ENCODE data around the gene DCTN3. TPM values are rescaled to one million over a fixed set of nuclear protein-coding genes. Genes with fewer than 3 reads are reported as not detected.

The DCTN3 gene
- total RNA-seq: 43.6 TPM

DNA sequence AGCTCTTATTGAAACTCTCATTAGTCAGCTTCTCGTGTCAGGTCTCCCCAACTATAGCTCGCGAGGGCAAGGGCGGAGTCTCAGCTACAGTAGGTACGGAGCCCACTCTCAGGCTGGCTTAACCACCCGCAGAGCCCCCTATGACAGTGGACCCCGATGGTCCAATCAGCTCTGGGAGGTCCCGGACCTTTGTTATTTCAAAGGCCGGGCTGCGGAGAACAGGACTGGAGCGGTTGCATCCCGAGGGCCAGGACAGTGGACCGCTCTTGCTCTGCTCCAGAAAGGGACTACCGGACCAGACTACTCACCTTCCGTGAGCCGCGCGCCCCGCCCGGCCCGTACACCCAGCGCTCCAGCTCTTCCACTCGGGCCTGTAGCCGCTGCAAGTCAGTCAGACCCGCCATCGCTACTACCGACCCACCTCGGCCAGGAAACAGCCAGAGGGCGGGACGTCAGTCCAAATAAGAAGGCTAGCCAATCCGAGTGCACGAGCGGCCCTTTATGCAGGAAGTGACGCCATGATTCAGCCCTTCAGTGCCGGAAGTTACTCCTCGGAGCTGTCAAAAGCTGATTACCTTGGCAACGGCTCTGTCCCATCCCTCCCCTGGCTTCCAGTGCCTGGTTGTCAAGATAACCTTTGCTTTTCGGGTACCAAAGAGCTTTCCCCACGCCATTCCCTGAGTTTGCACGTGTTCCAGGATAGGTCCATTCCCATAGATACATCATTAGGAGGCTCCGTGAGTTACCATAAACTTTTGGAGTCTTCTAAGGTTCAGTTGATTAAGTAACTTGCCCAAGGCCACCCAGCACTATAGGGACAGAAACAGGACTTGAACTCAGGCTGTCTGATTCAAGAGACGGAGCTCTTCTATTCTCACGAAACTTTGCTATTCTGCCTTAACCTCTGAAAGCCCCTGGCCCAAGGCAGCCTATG lies at the start of gene DCTN3:
Gene DCTN3 (minus strand): TSS at position 435 of the 934 bp plus-strand sequence. CDS start 31 bp downstream, at position 404.
- Histone ChIP-seq H3K4me3 (ENCODE audit: low read length) (peak within 1 kb of the TSS; percentile 76), H3K9me3 (ENCODE audit: low read depth, low read length) (no peaks in the 10 kb centered on the region), H3K27me3 (ENCODE audit: insufficient read depth, low read length) (peaks cover 36% of the 10 kb centered on the region), H3K4me1 (ENCODE audit: insufficient read depth, low read length) (peaks cover 19% of the 10 kb centered on the region)

- no peaks in the 10 kb centered on the region for H3K9me3 ChIP-seq (ENCODE audit: low read depth, low read length)
- H3K4me3 ChIP-seq (ENCODE audit: low read length): peak overlapping the region; percentile 76
- H3K4me1 ChIP-seq (ENCODE audit: insufficient read depth, low read length): peaks cover 39% of the 10 kb centered on the region
- H3K27me3 ChIP-seq (ENCODE audit: insufficient read depth, low read length): no peaks in the 10 kb centered on the region
Measured at GRCh38 chr9:34665381-34666250, 45.3 kb upstream of the DCTN3 start.

- Histone ChIP-seq H3K4me3 (ENCODE audit: low read length) (peak overlapping the region; percentile 43), H3K9me3 (ENCODE audit: low read depth, low read length) (no peaks in the 10 kb centered on the region), H3K4me1 (ENCODE audit: insufficient read depth, low read length) (peaks cover 39% of the 10 kb centered on the region), H3K27me3 (ENCODE audit: insufficient read depth, low read length) (no peaks in the 10 kb centered on the region)
Measured at GRCh38 chr9:34665067-34665380, 44.7 kb upstream of the DCTN3 start.

GRCh38 chr9:34664281-34665066 lies 44.2 kb upstream of the DCTN3 start:
- Histone ChIP-seq H3K4me3 (ENCODE audit: low read length) (peak overlapping the region; percentile 43), H3K4me1 (ENCODE audit: insufficient read depth, low read length) (peaks cover 39% of the 10 kb centered on the region), H3K9me3 (ENCODE audit: low read depth, low read length) (no peaks in the 10 kb centered on the region), H3K27me3 (ENCODE audit: insufficient read depth, low read length) (no peaks in the 10 kb centered on the region)

GRCh38 chr9:34663303-34663605 lies 43.0 kb upstream of the DCTN3 start:
- Histone ChIP-seq H3K4me1 (ENCODE audit: insufficient read depth, low read length) (peaks cover 39% of the 10 kb centered on the region), H3K27me3 (ENCODE audit: insufficient read depth, low read length) (no peaks in the 10 kb centered on the region), H3K4me3 (ENCODE audit: low read length) (no peak overlapping the region), H3K9me3 (ENCODE audit: low read depth, low read length) (no peaks in the 10 kb centered on the region)

GRCh38 chr9:34662526-34663302 lies 42.4 kb upstream of the DCTN3 start, which contains the start of gene CCL27:
Gene CCL27 (minus strand): TSS chr9:34662657. CDS start chr9:34662633, 24 bp downstream.
- Histone ChIP-seq H3K4me1 (ENCODE audit: insufficient read depth, low read length) (peaks cover 39% of the 10 kb centered on the region), H3K4me3 (ENCODE audit: low read length) (no peak within 1 kb of the TSS), H3K27me3 (ENCODE audit: insufficient read depth, low read length) (no peaks in the 10 kb centered on the region), H3K9me3 (ENCODE audit: low read depth, low read length) (no peaks in the 10 kb centered on the region)

DNA sequence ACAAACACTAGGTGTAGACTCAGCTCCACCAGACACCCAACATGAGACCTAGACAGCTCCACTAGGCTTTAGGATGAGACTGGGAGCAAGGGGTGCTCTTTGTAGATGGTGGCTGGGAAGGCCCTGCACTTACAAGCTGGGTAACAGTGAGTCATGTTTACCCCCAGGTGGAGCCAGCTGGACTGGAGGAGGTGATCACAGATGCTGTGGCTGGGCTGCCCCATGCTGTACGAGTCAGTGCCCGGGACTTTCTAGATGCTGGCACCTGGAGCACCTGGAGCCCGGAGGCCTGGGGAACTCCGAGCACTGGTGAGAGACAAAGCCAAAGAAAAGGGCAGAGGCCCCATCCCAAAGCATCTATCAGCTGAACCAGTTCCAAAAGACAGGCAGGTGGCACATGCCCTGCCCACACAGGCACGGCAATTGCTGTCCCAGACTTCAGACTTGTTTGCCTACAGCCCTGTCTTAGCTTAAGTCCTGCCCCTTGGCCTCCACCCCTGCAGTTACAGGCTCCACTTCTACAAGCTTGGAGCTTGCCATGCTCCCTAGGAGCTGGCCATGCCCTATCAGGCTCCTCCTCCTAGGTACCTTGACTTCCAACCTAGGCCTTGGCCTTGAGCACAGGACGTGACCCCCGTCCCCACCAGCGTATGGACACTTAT lies 39.4 kb upstream of the DCTN3 start:
- peaks cover 30% of the 10 kb centered on the region for H3K4me1 ChIP-seq (ENCODE audit: insufficient read depth, low read length)
- no peak overlapping the region for H3K4me3 ChIP-seq (ENCODE audit: low read length)

DNA sequence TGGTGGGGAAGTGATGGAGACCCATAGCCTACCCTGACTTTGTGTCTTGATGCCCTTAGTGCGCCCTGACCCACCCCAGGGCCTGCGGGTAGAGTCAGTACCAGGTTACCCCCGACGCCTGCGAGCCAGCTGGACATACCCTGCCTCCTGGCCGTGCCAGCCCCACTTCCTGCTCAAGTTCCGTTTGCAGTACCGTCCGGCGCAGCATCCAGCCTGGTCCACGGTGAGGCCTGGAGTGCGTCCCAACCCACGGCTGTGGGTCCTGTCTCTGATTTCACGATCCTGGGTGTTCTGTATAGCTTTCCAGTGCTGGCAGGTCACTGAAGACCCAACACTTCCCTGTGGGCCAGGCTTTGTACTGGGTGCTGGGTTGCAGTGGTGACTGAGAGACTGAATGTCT lies 38.2 kb upstream of the DCTN3 start:
- no peaks in the 10 kb centered on the region for H3K27me3 ChIP-seq (ENCODE audit: insufficient read depth, low read length)
- H3K4me3 ChIP-seq (ENCODE audit: low read length): no peak overlapping the region
- H3K9me3 ChIP-seq (ENCODE audit: low read depth, low read length): no peaks in the 10 kb centered on the region
- H3K4me1 ChIP-seq (ENCODE audit: insufficient read depth, low read length): peaks cover 17% of the 10 kb centered on the region

More for the DNA sequence above, 39.4 kb upstream of the DCTN3 start:
- Histone ChIP-seq H3K27me3 (ENCODE audit: insufficient read depth, low read length) (no peaks in the 10 kb centered on the region), H3K9me3 (ENCODE audit: low read depth, low read length) (no peaks in the 10 kb centered on the region)

DNA sequence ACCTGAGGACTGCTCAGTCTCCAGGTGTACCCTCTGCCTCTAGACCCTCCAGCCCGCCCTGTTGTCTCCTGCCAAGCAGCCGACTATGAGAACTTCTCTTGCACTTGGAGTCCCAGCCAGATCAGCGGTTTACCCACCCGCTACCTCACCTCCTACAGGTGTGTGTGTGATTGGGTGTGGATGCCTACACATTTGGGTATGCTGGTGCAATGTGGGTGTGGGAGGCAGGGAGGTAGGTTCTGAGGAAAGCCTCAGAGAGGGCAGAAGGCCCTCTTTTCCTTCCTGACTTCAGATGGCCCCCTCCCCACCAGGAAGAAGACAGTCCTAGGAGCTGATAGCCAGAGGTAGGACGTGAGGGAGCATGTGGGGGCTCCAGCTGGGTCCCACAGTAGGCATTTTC lies 36.7 kb upstream of the DCTN3 start:
- Histone ChIP-seq H3K9me3 (ENCODE audit: low read depth, low read length) (no peaks in the 10 kb centered on the region), H3K4me1 (ENCODE audit: insufficient read depth, low read length) (peaks cover 9% of the 10 kb centered on the region), H3K27me3 (ENCODE audit: insufficient read depth, low read length) (no peaks in the 10 kb centered on the region), H3K4me3 (ENCODE audit: low read length) (no peak overlapping the region)

DNA sequence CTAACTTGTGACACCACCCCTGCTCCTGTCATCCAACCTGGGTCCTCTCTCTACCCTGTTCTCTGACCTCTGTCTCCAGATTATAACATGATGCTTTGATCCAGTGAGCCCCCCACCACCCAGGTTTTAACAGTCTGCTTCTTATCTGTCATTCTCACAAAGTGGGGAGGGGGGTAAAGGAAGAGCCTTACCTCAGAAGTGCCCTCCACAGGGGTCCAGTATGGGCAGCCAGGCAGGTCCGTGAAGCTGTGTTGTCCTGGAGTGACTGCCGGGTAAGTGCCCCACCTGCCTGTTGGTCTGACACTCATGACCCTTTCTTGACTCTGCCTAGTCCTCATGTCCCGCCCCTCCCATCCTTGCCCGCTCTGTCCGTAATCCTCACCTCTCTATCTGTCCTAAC lies 35.1 kb upstream of the DCTN3 start:
- Histone ChIP-seq H3K27me3 (ENCODE audit: insufficient read depth, low read length) (no peaks in the 10 kb centered on the region), H3K4me3 (ENCODE audit: low read length) (no peak overlapping the region), H3K9me3 (ENCODE audit: low read depth, low read length) (no peaks in the 10 kb centered on the region), H3K4me1 (ENCODE audit: insufficient read depth, low read length) (peaks cover 10% of the 10 kb centered on the region)

GRCh38 chr9:34654323-34655051 lies 34.2 kb upstream of the DCTN3 start:
- H3K9me3 ChIP-seq (ENCODE audit: low read depth, low read length): no peaks in the 10 kb centered on the region
- peaks cover 10% of the 10 kb centered on the region for H3K4me1 ChIP-seq (ENCODE audit: insufficient read depth, low read length)
- H3K27me3 ChIP-seq (ENCODE audit: insufficient read depth, low read length): no peaks in the 10 kb centered on the region
- no peak overlapping the region for H3K4me3 ChIP-seq (ENCODE audit: low read length)

GRCh38 chr9:34653151-34654072 lies 33.1 kb upstream of the DCTN3 start:
- Histone ChIP-seq H3K27me3 (ENCODE audit: insufficient read depth, low read length) (no peaks in the 10 kb centered on the region), H3K9me3 (ENCODE audit: low read depth, low read length) (no peaks in the 10 kb centered on the region), H3K4me3 (ENCODE audit: low read length) (no peak overlapping the region), H3K4me1 (ENCODE audit: insufficient read depth, low read length) (peaks cover 16% of the 10 kb centered on the region)

Measured in mononuclear cell (primary cell).